Activated effector memory CD4-positive, alpha-beta T cell treated with anti-CD3 and anti-CD28 coated beads, Interleukin-2, amount 50 U/mL, for 16 hours (primary cell): ENCODE results near the gene ENKUR.
"Not testable (repeated sequence)": the region's sequence is repeated elsewhere in the genome, so short reads cannot be mapped to it uniquely, and the experiment has no call there.

Experiments used
- DNase-seq: peaks from one replicate; pipeline ENCODE4 v3.0.0-alpha.2; 2020

ENKUR gene

DNA sequence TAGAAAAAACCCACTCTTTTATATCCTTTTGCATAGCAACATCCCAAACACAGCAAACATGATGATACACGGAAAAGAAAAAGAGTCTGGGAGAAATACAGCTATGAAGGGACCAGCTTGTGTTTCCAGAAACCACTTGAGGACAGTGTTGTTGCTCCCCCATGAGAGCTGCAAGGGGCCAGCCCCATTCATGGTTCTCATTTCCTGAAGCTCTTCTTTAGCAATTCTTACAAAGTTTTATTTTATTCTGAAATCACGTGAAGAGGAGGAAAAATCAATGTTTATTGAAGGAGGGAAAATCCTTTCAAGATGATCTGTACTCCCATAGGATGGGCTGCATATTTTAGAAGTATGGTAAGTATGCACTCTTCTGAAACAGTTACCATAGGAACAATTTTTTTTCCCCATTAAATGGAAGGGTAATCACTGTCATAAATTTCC lies 46.1 kb downstream of the ENKUR start:
- no peak for DNase-seq

DNA sequence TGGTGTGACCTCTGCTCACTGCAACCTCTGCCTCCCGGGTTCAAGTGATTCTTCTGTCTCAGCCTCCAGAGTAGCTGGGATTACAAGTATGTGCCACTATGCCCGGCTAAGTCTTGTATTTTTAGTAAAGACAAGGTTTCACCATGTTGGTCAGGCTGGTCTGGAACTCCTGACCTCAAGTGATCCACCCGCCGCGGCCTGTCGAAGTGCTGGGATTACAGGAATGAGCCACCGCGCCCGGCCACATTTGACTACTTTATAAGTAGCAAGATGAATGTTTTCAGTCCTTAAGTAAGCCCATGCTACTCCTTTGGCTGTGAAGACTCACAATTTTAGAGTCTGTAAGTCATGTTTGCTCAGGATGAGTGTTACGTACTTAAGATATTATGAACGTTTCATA lies 47.0 kb downstream of the ENKUR start:
- DNase-seq, result not testable (repeated sequence)

- DNase-seq, result no peak
Observed at GRCh38 chr10:24968349-24968748, 47.6 kb downstream of the ENKUR start.

GRCh38 chr10:24966962-24967481 lies 48.9 kb downstream of the ENKUR start:
- DNase-seq, result no peak

DNA sequence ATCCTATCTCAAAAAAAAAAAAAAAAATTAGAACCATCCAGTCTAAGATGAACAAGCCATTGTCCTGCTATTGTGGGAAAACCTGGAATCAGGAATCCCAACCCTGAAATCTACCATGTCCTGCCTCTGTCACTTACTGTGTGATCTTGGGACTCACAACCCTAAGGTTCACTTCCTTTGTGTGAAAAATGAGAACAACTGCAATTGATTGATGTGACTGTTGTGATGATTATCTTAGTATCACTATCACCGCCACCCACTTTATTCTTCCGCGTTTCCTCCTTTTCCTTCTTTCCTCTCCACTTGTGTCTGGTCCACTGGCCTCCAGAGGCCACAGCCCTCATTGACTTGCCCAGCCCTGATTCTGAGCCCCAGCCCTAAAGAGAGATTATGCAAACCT lies 50.9 kb downstream of the ENKUR start:
- DNase-seq, result no peak

DNA sequence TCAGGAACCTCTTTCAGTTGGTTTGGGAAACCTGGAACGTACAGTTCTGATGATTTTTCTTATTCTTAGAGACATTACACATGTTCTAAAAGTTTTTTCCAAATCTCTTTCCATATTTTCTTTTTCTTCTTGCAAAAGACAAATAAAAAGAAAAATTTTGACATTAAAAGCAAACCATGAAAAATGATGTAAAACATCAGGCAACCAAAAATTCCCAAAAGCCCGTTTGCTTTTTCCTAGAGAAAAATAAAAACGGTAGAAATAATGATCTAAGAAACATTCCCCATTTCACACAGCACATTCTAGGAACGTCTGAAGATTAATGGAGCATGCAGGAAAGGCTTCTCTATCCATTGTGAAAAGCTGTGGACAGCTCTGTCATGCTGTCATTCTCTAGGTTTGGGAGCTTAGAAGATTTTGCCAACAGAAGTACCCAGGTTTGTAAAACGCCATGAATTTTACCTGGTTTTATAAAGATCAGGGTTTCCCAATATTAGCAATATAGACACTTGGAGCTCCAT lies 52.4 kb downstream of the ENKUR start:
- DNase-seq, result no peak

DNA sequence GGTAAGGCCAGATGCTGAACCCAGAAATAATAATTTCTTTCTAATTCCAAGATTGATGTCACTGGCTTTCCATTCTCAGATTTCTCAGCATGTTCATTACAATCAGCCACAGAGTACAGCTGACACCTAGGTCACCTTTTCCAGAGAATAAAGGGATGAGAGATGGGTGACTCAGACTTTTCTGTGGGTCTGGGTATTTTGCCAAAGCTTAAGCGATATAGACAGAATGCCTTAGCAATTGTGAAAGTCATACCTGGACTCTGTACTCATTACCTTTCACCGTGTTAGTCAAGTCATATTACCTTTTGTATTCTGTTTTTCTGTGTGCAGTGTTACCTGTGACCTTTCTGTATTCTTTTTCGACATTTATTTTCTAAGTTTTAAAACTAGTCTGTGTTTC lies 53.0 kb downstream of the ENKUR start:
- DNase-seq, result no peak

DNA sequence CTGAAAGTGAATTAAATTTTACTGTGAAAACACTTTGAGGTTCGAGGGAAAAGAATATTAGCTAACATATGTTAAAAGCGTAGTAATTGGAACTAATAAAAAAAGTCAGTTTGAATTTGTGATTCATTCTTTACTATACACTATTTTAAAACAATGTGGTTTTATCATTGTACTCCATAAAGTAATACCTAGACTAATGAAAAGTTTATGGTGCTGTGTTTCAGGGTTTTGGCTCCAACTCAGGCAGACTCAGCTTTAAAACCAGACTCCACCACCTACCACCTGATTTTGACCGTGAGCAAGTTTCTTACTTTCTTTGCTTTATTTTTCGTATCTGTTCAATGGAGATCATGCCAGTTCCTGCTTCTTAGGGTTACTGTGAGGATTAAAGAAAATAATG lies 54.4 kb downstream of the ENKUR start:
- no peak for DNase-seq

DNA sequence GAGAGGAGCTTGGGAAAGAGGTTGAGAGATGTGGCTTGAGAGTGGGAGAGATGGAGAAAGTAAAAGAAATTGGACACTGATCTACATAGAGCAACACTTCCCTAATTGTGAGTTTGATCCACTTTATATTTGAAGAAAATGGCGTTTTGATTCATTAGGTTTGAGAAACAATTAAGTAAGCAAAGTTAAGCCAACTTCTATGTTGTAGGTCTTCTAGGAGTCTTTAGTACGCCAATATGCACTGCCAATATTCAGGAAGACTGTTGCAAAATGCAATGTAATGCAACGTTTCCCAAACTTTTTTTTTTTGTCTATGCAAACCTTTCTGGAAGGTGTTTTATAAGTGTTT lies 56.6 kb downstream of the ENKUR start:
- no peak for DNase-seq

DNA sequence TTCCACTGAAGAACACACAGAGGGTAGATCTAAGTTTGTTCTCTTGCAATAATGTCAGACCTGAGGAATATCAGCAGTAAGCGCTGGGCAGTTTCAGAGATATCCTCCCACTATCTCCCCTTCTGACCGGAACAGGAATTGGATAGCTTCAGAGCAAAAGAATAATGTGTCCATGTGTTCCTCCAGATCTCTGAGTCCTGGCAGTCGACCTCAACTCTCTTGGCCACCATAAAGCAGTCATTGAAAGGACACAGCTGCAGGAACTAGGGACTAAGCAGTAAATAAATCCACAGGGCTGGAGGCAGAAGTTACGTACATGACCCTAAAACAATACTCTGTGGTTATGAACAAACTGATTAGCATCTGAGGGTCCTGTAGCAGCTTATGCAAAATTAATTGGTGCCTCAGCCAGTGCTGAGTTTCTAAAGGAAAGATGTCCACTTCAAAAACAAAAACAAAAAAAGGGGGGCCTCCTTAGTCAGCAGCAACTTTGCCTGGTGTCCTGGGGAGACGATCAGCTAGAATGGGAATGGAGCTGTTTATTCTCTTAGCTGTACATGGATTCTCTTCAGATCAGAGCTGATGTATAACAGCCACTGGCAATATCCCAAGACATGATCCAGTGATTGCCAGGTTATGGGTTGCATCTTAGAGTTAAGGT lies 57.1 kb downstream of the ENKUR start:
- DNase-seq, result no peak

DNA sequence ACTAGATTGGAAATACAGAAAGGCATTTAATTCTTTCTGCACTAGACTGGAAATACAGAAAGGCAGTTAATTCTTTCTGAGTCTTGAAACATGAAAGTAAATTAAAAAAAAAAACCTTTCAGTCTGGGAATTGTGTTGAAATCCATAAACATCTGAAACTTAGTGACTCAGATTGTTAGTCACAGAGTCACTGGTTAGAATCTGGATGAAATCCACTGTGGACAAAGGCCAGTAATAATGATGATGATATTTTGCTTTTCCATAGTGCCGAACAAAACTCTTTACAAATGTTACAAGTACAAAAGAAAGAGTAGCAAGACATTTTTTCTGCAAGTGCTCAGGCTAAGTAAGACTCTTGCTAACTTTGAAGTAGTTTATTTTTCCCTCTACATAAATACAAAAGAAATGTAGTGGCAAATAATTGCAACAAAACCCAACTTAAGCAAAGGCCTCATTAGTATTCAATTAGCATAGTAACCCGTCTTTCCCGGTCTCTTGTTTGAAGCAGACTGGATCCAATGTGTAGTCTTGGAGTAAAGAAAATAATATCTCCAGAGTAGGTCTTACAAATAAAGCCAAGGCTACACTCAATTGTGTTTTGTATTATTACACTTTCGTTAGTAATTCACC lies 57.8 kb downstream of the ENKUR start:
- DNase-seq, result no peak

- not testable (repeated sequence) for DNase-seq
Observed at GRCh38 chr10:24957624-24958051, 58.3 kb downstream of the ENKUR start.

- no peak for DNase-seq
Observed at GRCh38 chr10:24953675-24954074, 62.3 kb downstream of the ENKUR start.

DNA sequence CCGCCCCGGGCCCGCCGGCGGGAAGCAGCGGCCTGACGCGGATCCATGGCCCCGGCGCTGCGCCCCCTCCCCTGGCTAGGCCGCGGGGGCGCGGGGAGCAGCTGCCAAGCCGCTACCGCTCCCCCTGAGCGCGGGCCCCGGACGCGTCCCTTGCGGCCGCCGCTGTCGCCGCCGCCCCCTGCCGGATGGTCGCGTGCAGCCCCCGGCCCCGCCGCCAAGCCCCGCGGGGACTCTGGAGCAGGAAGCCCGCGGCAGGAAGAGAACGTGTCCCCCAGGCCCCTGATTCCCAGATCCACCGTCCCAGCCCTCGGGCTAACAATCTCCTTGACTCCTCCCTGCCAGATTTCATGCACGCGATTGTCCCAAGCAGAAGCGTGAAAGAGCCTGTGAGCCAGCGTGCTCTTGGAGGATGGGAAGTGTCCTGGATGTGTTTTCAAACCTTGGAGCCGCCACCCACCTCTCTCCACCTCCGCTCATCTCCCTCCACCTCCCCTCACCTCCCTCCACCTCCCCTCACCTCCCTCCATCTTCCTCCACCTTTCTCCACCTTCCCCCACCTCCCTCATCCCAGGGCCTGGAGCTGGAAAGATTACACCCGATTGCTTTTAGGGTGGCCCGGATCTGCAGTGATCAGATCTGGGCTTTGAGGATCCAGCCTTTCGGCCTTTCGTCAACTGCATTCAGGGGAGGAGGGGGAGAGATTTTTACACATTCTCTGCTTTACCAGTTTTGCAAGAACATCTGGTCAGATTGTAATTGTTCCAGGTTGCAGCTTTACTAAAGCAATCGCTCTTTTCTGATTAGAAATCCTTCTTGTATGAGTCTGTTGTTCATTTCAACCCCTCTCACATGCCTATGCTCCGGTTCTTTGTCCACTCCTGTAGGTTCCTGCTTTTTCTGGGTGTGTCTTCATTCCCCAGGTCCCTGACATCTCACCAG lies 63.0 kb downstream of the ENKUR start:
- peak; percentile 81 for DNase-seq

GRCh38 chr10:24952143-24952706 lies 63.7 kb downstream of the ENKUR start, which contains the start of gene PRTFDC1:
Gene PRTFDC1 (minus strand): TSS chr10:24952606. CDS start chr10:24952575, 31 bp downstream.
- DNase-seq, result peak; percentile 68

DNA sequence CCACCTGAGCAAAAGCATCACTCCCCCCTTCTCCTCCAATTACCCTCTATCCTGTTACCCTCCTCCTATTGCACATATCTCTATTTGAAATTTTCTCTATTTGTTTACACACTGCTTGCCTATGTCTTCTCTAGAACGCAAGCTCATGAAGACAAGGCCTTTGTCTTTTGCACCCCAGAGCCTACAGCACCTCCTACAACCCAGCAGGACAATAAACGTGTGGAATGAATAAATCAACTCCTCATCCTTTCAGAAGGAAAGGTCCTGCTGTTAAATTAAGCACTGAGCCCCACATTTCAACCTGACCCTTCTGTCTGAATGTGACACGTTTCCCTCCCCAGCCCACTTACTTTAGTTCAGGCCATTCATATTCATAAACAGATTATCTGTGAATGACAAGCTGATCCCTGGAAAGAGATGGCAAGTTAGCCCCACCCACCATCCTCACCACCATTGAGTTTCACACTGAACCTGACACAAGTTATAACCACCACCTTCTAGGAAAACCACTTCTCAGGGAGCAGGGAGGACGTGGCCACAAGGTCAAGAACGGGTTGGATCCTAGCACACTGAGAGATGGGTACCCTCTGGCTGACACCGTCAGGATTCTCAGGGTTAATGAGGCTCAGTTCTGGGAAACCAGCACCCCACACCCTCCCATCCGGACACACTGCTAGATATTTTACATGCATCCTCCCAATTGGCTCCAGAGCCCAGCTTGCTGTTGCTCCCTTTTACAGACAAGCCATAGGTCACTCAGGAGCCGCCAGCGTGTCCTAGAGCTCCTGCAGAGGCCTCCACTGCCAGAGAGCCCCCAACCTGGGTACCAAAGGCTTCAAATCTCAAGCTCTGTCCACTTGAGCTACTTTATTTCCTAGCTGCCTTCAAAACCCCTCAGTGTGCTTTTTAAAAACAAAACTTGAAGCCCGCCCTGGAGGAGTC lies 64.5 kb downstream of the ENKUR start:
- no peak for DNase-seq

DNA sequence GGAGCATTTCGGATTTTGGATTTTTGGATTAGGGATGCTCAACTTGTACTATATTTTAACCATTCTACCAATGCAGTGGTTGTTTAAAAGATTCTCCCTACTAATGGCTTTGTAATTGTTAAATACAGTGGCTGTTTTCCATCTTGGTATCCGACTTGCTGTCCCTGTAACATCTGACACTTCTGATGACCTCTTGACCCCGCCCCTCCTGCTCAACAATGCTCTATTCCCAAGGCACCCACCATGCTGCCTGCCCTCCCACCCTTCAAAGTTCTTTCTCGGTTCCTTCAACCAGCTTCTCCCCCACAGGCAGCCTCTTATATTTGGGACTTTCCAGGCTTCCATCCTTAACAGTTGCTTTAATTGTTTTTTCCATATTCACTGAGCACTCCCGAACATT lies 65.5 kb downstream of the ENKUR start:
- DNase-seq, result no peak

- no peak for DNase-seq
Observed at GRCh38 chr10:24949616-24950015, 66.3 kb downstream of the ENKUR start.

GRCh38 chr10:24947304-24948097 lies 68.5 kb downstream of the ENKUR start:
- no peak for DNase-seq

- no peak for DNase-seq
Observed at GRCh38 chr10:24944512-24945255, 71.3 kb downstream of the ENKUR start.
